Measurements from ENCODE around the gene SOX4.

The SOX4 gene

DNA sequence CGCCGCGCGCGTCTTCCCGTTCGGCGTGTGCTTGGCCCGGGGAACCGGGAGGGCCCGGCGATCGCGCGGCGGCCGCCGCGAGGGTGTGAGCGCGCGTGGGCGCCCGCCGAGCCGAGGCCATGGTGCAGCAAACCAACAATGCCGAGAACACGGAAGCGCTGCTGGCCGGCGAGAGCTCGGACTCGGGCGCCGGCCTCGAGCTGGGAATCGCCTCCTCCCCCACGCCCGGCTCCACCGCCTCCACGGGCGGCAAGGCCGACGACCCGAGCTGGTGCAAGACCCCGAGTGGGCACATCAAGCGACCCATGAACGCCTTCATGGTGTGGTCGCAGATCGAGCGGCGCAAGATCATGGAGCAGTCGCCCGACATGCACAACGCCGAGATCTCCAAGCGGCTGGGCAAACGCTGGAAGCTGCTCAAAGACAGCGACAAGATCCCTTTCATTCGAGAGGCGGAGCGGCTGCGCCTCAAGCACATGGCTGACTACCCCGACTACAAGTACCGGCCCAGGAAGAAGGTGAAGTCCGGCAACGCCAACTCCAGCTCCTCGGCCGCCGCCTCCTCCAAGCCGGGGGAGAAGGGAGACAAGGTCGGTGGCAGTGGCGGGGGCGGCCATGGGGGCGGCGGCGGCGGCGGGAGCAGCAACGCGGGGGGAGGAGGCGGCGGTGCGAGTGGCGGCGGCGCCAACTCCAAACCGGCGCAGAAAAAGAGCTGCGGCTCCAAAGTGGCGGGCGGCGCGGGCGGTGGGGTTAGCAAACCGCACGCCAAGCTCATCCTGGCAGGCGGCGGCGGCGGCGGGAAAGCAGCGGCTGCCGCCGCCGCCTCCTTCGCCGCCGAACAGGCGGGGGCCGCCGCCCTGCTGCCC lies 1.1 kb downstream of the SOX4 start:
- DNase-seq, result peak; percentile 43

DNA sequence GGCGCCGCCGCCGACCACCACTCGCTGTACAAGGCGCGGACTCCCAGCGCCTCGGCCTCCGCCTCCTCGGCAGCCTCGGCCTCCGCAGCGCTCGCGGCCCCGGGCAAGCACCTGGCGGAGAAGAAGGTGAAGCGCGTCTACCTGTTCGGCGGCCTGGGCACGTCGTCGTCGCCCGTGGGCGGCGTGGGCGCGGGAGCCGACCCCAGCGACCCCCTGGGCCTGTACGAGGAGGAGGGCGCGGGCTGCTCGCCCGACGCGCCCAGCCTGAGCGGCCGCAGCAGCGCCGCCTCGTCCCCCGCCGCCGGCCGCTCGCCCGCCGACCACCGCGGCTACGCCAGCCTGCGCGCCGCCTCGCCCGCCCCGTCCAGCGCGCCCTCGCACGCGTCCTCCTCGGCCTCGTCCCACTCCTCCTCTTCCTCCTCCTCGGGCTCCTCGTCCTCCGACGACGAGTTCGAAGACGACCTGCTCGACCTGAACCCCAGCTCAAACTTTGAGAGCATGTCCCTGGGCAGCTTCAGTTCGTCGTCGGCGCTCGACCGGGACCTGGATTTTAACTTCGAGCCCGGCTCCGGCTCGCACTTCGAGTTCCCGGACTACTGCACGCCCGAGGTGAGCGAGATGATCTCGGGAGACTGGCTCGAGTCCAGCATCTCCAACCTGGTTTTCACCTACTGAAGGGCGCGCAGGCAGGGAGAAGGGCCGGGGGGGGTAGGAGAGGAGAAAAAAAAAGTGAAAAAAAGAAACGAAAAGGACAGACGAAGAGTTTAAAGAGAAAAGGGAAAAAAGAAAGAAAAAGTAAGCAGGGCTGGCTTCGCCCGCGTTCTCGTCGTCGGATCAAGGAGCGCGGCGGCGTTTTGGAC lies 2.0 kb downstream of the SOX4 start:
- peak; percentile 22 for DNase-seq

DNA sequence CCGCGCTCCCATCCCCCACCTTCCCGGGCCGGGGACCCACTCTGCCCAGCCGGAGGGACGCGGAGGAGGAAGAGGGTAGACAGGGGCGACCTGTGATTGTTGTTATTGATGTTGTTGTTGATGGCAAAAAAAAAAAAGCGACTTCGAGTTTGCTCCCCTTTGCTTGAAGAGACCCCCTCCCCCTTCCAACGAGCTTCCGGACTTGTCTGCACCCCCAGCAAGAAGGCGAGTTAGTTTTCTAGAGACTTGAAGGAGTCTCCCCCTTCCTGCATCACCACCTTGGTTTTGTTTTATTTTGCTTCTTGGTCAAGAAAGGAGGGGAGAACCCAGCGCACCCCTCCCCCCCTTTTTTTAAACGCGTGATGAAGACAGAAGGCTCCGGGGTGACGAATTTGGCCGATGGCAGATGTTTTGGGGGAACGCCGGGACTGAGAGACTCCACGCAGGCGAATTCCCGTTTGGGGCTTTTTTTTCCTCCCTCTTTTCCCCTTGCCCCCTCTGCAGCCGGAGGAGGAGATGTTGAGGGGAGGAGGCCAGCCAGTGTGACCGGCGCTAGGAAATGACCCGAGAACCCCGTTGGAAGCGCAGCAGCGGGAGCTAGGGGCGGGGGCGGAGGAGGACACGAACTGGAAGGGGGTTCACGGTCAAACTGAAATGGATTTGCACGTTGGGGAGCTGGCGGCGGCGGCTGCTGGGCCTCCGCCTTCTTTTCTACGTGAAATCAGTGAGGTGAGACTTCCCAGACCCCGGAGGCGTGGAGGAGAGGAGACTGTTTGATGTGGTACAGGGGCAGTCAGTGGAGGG lies 2.8 kb downstream of the SOX4 start:
- DNase-seq, result peak; percentile 12

DNA sequence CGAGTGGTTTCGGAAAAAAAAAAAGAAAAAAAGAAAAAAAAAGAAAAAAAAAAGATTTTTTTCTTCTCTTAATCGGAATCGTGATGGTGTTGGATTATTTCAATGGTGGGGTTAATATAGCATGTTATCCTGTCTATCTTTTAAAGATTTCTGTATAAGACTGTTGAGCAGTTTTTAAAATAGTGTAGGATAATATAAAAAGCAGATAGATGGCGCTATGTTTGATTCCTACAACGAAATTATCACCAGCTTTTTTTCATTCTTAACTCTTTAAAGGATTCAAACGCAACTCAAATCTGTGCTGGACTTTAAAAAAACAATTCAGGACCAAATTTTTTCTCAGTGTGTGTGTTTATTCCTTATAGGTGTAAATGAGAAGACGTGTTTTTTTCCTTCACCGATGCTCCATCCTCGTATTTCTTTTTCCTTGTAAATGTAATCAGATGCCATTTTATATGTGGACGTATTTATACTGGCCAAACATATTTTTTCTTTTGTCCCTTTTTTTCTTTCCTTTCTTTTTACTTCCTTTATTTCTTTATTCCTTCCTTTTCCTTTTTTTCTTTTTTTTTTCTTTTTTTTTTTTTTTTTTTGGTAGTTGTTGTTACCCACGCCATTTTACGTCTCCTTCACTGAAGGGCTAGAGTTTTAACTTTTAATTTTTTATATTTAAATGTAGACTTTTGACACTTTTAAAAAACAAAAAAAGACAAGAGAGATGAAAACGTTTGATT lies 3.6 kb downstream of the SOX4 start:
- no peak for DNase-seq

DNA sequence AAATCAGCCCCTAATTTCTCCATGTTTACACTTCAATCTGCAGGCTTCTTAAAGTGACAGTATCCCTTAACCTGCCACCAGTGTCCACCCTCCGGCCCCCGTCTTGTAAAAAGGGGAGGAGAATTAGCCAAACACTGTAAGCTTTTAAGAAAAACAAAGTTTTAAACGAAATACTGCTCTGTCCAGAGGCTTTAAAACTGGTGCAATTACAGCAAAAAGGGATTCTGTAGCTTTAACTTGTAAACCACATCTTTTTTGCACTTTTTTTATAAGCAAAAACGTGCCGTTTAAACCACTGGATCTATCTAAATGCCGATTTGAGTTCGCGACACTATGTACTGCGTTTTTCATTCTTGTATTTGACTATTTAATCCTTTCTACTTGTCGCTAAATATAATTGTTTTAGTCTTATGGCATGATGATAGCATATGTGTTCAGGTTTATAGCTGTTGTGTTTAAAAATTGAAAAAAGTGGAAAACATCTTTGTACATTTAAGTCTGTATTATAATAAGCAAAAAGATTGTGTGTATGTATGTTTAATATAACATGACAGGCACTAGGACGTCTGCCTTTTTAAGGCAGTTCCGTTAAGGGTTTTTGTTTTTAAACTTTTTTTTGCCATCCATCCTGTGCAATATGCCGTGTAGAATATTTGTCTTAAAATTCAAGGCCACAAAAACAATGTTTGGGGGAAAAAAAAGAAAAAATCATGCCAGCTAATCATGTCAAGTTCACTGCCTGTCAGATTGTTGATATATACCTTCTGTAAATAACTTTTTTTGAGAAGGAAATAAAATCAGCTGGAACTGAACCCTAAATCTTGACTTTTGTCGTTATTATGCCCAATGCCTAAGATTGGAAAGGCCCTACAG lies 4.5 kb downstream of the SOX4 start:
- DNase-seq, result no peak

DNA sequence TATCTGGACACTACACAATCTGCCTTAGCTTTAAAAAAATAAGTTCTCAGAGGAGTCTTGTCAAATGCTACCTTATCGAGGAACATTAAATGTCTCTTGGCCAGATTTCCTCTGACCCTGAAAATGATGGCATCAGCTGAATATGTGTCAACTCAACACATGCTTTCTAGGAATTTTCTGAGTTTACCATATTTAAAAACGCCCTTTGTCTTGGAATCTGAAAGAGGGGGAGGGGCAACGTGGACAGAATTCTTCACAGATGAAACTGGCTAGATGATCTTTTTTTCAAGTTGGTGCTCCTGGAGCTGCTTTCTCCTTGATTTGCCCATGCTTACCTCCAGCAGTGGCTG lies 5.1 kb downstream of the SOX4 start:
- DNase-seq, result no peak

DNA sequence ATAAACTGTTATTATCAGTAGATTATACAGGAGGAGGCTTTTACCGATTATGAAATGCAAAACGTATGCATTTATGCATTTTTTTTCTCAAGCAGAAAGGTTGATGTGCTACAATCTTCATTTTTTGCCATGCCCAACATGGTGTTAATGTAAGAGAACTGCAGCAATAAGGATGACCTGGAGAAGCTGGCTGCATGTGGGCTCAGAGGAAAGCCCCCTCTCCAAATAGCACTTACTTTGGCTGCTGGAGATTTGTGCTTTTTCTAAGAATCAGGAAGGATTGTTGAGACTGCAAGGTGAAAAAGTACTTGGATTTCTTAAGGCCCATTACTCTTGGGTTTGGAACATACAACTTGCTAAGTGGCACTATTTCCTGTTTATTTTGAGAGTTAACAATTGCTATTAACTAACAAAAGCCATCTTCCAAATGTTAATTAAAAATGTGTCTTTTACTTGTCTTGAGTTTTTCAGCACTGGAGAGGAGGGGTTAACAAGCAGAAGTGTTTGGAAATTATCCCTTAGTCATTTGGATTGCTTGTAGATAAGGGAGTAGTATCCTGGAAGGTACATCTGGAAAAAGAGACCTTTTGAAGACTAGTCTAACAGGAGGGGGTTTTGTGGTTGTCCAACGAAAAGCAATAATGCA lies 5.6 kb downstream of the SOX4 start:
- no peak for DNase-seq

DNA sequence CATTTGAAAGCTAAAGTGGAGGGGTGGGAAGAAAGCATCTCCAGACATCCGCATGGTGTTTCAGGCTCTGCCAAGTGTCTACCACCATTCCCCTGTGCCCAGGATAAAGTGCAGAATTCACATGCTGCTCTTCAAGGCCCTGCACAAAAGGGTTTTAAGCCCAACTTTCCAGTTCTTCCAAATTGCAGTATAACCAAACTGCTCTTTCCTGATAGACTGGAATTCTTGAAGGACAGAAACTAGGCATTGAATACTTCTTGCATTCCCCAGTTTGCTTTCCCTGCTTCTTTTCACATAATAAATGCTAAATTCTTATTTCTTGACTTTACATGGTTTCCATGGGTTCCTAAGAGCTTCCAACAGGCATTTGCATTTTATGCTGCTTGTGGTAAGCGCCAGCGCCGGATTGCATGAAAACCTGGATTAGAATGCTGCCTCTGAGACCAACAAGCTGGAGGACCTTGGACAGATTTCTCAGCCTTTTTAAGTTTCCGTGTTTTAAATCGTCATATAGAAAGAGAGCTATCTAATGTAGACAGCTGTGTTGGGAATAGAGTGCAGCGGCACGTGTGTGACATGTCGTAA lies 7.9 kb downstream of the SOX4 start:
- no peak for DNase-seq

DNA sequence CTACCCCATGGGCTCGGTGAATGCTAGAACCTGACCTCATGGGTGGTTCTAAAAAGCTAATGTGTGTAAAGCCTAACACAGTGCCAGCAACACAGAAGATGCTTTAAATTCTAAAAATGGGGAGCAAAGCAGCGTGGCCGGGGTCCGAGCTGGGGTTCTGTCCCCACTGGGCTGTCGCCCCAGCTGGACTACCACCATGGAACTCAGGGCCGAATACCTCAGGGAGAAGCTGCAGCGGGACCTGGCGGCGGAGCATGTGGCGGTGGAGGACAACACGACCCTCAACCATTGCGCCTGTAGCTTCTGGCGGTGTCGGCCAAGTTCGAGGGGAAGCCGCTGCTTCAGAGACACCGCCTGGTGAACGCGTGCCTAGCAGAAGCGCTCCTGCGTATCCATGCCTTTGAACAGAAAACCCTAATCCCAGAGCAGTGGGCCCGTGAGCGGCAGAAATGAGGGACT lies 8.4 kb downstream of the SOX4 start:
- DNase-seq, result no peak

DNA sequence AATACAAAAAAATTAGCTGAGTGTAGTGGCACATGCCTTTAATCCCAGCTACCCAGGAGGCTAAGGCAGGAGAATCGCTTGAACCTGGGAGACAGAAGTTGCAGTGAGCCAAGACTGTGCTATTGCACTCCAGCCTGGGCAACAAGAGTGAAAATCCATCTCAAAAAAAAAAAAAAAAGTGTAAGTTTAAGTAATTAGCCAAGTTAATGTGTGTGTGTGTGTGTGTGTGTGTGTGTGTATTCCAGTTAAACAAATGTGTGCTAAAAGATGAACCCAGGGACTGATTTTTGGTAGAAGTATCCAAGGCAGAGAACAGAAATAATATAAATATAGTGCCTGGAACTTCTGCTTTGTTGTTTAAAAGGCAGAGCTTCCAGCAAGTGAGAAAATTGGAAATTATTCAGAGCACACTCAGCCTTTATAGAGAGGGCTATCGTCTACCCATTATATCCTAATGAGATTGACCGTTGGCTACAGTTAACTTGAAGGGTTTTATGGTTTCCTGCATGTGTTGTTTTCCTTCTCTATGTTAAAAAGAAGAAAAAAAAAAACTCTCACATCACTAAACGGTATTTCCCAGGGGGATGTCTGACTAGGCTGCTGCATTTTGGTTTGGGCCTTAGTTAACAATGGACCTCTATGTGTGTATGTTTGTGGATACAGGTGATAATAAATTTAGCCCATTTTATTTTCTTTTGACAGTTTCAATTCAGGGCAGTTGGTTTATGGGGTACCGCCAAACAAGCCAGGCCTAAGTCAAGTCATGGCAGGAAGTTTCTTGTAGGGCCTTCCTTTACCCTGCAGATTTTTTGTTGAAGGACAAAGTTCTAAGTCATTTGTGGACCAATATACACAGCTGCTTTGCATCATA lies 9.8 kb downstream of the SOX4 start:
- DNase-seq, result no peak

DNA sequence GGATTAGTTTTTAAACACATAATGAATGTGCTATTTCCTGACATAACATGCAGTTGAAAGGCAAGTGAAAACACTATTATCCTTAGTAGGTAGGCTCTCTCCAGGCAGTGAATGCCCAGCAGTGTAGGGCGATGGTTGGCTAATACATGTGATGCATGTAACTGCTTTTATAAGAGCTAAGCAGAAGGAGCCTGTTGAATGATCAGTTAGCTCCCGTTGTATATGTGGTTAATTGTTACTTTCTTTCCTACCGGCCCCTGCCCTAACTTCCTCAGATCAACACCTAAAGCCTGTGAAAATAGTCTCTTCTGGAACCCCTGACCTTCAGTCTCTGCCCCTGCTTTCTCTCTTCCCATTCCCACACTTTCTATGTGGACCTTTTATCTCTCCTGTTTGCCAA lies 10.5 kb downstream of the SOX4 start:
- DNase-seq, result no peak

DNA sequence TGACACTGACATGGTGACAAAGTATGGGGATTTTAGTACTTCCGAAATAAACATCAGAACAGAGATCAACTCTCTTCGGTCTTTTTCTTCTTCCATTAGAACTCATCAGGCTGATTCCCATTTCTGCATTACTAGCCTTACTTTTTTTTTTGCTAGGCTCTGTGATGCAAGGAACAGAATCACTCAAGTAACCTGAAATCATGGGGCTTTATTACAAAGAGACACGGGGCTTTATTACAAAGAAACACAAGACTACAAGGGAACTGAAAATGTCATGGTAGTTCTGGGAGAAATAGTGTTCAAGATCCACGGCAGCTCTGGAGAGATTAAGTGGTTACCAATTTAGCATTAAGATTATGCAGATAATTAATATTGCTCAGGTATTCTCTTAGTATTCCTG lies 11.6 kb downstream of the SOX4 start:
- DNase-seq, result no peak

DNA sequence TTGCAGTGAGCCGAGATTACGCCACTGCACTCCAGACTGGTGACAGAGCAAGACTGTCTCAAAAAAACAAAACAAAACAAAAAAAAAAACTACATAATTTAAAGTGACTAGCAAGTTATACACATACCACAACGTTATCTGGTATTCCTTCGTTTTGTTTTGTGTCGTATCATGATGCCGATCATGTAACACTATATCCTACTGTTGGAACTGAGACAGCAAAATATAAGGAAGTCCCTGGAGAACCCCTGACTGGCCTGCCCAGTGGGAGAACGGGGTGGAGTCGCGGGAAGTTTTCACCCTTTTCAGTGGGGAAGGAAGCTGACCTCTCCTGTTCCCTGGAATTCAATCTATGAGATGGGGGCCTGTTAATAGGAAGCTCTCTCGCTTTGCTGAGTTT lies 15.1 kb downstream of the SOX4 start:
- no peak for DNase-seq

DNA sequence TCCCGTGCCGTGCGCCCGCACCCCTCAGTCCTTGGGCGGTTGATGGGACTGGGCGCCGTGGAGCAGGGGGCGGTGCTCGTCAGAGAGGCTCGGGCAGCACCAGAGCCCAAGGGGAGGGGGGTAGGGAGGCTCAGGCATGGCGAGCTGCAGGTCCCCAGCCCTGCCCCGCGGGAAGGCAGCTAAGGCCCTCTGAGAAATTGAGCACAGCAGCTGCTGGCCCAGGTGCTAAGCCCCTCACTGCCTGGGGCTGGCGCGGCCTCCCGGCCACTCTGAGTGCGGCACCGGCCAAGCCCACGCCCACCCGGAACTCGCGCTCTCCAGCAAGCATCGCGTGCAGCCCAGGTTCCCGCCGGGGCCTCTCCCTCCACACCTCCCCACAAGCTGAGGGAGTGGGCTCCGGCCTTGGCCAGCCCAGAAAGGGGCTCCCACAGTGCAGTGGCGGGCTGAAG lies 16.4 kb downstream of the SOX4 start:
- DNase-seq, result no peak

DNA sequence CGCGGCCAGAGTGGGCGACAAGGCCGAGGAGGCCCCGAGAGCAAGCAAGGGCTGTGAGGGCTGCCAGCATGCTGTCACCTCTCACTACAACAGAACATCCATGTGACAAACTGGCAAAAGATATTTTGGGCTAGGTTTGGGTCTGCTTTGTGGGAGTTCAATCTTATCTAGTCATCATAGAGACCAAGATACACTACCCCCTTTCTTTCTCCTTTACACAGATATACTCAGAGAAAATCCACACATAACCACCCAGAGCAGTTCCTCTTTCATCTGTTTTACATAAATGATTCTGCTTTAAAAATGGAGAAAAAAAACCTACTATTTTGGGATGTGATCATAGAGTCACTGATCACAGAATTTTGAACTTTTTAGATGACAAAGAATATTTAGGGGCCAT lies 16.8 kb downstream of the SOX4 start:
- DNase-seq, result no peak

DNA sequence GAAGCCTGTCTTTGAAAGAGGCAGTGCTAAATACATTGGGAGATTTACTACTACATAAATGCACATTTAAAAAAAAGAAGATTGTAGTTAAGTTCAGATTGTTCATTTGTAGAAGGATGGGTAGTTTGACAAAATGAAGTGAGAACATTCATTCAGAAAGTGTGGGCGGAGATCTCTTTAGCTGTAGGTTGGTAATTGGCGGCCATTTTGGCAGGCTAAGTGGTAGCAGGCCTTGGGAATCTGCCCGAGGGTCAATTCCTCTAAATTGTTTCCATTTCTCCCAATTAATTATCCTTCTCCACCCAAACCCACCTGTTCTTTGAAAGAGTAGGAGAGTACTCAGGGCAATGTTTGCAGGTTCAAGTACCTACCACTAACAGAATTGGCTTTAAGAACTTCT lies 17.9 kb downstream of the SOX4 start:
- DNase-seq, result no peak

DNA sequence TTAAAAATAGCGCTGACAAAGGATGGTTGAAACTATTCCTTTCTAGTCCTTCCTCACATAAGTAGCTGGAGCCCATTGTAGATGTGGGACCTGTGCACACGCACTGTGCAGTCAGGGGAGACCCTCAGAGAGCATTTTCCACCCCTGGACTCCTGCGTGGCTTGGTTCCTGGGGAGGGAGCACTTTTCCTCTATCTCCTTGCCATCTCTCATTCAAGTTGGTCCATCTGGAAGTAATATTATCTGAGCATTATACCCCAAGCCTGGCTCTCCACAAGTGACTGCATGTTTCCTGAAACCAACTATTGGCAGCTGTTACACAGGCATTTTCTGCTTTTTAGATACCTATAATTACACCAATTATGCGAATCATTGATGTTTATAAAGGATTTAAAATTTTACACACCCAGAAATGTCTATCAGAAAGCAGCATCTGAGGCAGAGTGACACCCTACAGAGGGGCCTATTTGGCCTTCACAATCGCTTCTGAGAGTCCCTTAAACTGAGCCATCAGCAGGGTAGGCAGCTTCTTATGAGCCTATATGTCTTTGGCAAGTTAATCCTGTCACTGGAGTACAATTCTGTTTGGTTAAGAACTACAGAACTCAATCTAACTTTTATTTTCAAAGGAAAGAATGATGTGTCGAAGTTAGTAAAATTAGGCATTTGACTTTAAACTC lies 18.7 kb downstream of the SOX4 start:
- DNase-seq, result no peak

DNA sequence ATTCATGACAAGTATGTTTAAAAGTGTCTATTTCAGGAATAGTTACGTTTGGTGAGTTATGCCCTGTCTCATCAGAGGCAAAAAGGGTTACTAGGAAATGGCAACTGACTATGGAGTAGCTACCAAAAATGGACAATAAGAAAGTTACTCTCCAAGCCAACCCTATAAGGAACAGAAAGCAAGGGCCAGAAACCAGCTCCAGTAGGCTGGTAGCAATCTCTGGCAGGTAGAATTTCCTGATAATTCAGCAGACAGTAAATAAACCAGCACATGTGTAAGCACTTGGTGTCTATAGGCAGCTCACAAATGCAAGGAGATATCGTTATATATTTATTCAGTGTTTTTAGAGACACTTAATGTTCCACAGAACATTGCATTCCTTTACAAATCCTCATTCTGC lies 20.3 kb downstream of the SOX4 start:
- no peak for DNase-seq

DNA sequence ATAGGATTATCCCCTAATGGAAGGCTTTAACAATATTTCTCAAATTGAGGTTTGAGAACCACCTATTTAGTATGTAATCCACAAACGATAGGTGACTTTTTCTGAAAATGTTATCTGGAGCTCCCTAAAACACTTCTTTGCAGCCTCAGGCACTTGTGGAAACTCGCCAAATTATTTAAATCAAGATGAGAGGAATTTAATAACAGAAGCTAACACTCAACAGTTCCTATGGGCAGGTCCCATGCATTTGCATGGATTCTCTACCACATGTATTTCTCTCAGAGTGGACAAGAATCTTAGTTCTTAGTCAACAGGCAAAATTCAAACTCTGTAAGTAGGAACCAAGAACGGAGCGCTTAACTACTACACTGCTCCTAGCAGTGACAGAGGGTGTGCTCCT lies 20.7 kb downstream of the SOX4 start:
- no peak for DNase-seq

Measured in activated naive CD4-positive, alpha-beta T cell treated with Interleukin-2 at 50 U/mL for 16 hours (primary cell).